HCT116 (cell line): Measurements from ENCODE around the gene MAP3K2. TPM values are rescaled to one million over a fixed set of nuclear protein-coding genes. Genes with fewer than 3 reads are reported as not detected.

Experiments
- ATAC-seq: fragments of 200-7000 bp; cut with Tn5 transposase; 2 replicates; pipeline ENCODE4 v1.9.1; 2020; ENCODE audit warnings: mild to moderate bottlenecking, moderate library complexity
- BruUV-seq: library from RNA; stranded (reverse); fragments of 400-500 nt; replicated peaks from 2 replicates; lab custom pipeline; 2021; lab: Mats Ljungman, UMichigan
- CTCF ChIA-PET: fragments of 300-600 bp; sonication (Branson Sonifier 250); formaldehyde crosslinking; loops from one replicate; lab custom pipeline; 2021; ENCODE audit warnings: antibody characterized with exemption; lab: Charles Lee
- POLR2A ChIA-PET: fragments of 300-600, 350-600 bp; sonication (Branson Sonifier 250); formaldehyde crosslinking; loops from one replicate; lab custom pipeline; 2021; ENCODE audit warnings: antibody characterized with exemption; lab: Charles Lee
- RAD21 ChIA-PET, 2 experiments: fragments of 300-600 bp; sonication (Branson Sonifier 250); formaldehyde crosslinking; loops; one replicate each; lab custom pipeline; 2023; ENCODE audit warnings: low total read pairs in 2 of 2; ENCODE audit not compliant: uncharacterized antibody in 2 of 2, unreplicated experiment in 2 of 2, low non-redundant PET in 1 of 2; lab: Charles Lee
- DNase-seq: peaks from one replicate; pipeline ENCODE4 v3.0.0-alpha.2; 2010; ENCODE audit warnings: low read depth, low spot score
- H2AFZ ChIP-seq: fragments of 200-600 bp; shearing (Covaris generic), sonication (generic); 2 replicates; pipeline ENCODE4 v1.6.1; 2017; ENCODE audit warnings: low read depth, mixed run types, mixed read lengths, antibody characterized with exemption, low read length; ENCODE audit not compliant: poor library complexity, severe bottlenecking
- H3K27ac ChIP-seq: 2 replicates; pipeline ENCODE4 v1.5.1; 2012; ENCODE audit warnings: low read depth, low read length
- H3K27me3 ChIP-seq: fragments of 200-600 bp; sonication (generic); 2 replicates; pipeline ENCODE4 v1.6.1; 2016; ENCODE audit warnings: mixed run types, low read length, mixed read lengths; ENCODE audit not compliant: insufficient read depth
- H3K36me3 ChIP-seq, 2 experiments: fragments of 200-500 bp in 1 of 2; fragments of 200-600 bp in 1 of 2; sonication (Bioruptor generic) in 1 of 2; sonication (generic) in 1 of 2; 2 replicates each; pipeline versions ENCODE4 v1.5.1 to v1.6.1; 2014 to 2016; ENCODE audit warnings: low read length in 2 of 2, inconsistent platforms in 1 of 2, mixed read lengths in 1 of 2, mixed run types in 1 of 2; ENCODE audit not compliant: insufficient read depth in 2 of 2, control insufficient read depth in 1 of 2
- H3K4me1 ChIP-seq, 2 experiments: fragments of 200-600 bp in 1 of 2; sonication (generic) in 1 of 2; 2 replicates each; pipeline versions ENCODE4 v1.5.1 to v1.6.1; 2012 to 2017; ENCODE audit warnings: low read length in 2 of 2, inconsistent platforms in 1 of 2, mild to moderate bottlenecking in 1 of 2, mixed read lengths in 1 of 2, mixed run types in 1 of 2, moderate library complexity in 1 of 2; ENCODE audit not compliant: insufficient read depth in 2 of 2, control insufficient read depth in 1 of 2
- H3K4me2 ChIP-seq: fragments of 200-600 bp; sonication (generic); 2 replicates; pipeline ENCODE4 v1.6.1; 2017; ENCODE audit warnings: mixed run types, low read length, mixed read lengths
- H3K4me3 ChIP-seq, 2 experiments: fragments of 200-600 bp in 1 of 2; sonication (generic) in 1 of 2; replicated peaks in 1 of 2; 2 replicates each; pipeline ENCODE4 v1.5.1; 2011 to 2016; ENCODE audit warnings: low read length in 2 of 2, control low read depth in 1 of 2, low read depth in 1 of 2, mild to moderate bottlenecking in 1 of 2, mixed read lengths in 1 of 2, mixed run types in 1 of 2
- H3K79me2 ChIP-seq: fragments of 200-600 bp; sonication (generic); 2 replicates; pipeline ENCODE4 v1.6.1; 2017; ENCODE audit warnings: mild to moderate bottlenecking, mixed run types, low read length, moderate library complexity, mixed read lengths; ENCODE audit not compliant: insufficient read depth
- H3K9ac ChIP-seq: fragments of 200-600 bp; sonication (generic); 2 replicates; pipeline ENCODE4 v1.6.1; 2016; ENCODE audit warnings: low read length, mixed read lengths
- H3K9me2 ChIP-seq: fragments of 200-600 bp; sonication (generic), shearing (Covaris generic); 2 replicates; pipeline ENCODE4 v1.6.1; 2017; ENCODE audit warnings: mixed run types, mild to moderate bottlenecking, moderate library complexity; ENCODE audit not compliant: insufficient read depth
- H3K9me3 ChIP-seq, 2 experiments: fragments of 200-500 bp in 1 of 2; fragments of 200-600 bp in 1 of 2; sonication (Bioruptor generic) in 1 of 2; sonication (generic) in 1 of 2; 2 replicates each; pipeline ENCODE4 v1.6.1; 2014 to 2017; ENCODE audit warnings: low read length in 2 of 2, mixed read lengths in 2 of 2, inconsistent platforms in 1 of 2, low read depth in 1 of 2, mild to moderate bottlenecking in 1 of 2, mixed run types in 1 of 2, moderate library complexity in 1 of 2; ENCODE audit not compliant: control insufficient read depth in 1 of 2, insufficient read depth in 1 of 2
- H4K20me1 ChIP-seq: fragments of 200-600 bp; sonication (generic), shearing (Covaris generic); 2 replicates; pipeline ENCODE4 v1.6.1; 2017; ENCODE audit warnings: mixed run types, mild to moderate bottlenecking, moderate library complexity; ENCODE audit not compliant: insufficient read depth
- ATF3 ChIP-seq: IDR thresholded peaks from 2 replicates; pipeline ENCODE4 v1.6.1; 2012
- CTCF ChIP-seq, 3 experiments: fragments of 200-600 bp in 1 of 3; sonication (generic) in 1 of 3; IDR thresholded peaks in 2 of 3; conservative IDR thresholded peaks in 1 of 3; 2 replicates each; pipeline ENCODE4 v1.5.1; 2012 to 2017; ENCODE audit warnings: low read depth in 2 of 3, low read length in 2 of 3, antibody characterized with exemption in 1 of 3, borderline replicate concordance in 1 of 3, control low read depth in 1 of 3, mild to moderate bottlenecking in 1 of 3, mixed read lengths in 1 of 3, mixed run types in 1 of 3, moderate library complexity in 1 of 3; ENCODE audit not compliant: insufficient read depth in 1 of 3
- EZH2phosphoT487 ChIP-seq: fragments of 200-600 bp; IDR thresholded peaks from 2 replicates; pipeline ENCODE4 v1.6.1; 2018; ENCODE audit warnings: antibody characterized with exemption, borderline replicate concordance
- FOSL1 ChIP-seq: IDR thresholded peaks from 2 replicates; pipeline ENCODE4 v1.6.1; 2012; ENCODE audit warnings: low read depth
- RAD21 ChIP-seq: IDR thresholded peaks from 2 replicates; pipeline ENCODE4 v1.6.1; 2012; ENCODE audit warnings: low read depth, mild to moderate bottlenecking
- REST ChIP-seq: IDR thresholded peaks from 2 replicates; pipeline ENCODE4 v1.6.1; 2012; ENCODE audit warnings: low read depth
- SIN3A ChIP-seq: IDR thresholded peaks from 2 replicates; pipeline ENCODE4 v1.6.1; 2012; ENCODE audit warnings: low read depth
- SP1 ChIP-seq: IDR thresholded peaks from 2 replicates; pipeline ENCODE4 v1.6.1; 2012; ENCODE audit warnings: low read depth
- SRF ChIP-seq: IDR thresholded peaks from 2 replicates; pipeline ENCODE4 v1.6.1; 2012; ENCODE audit warnings: low read depth
- YY1 ChIP-seq: IDR thresholded peaks from 2 replicates; pipeline ENCODE4 v1.6.1; 2011; ENCODE audit warnings: low read length, low read depth, moderate library complexity, mild to moderate bottlenecking; ENCODE audit not compliant: insufficient replicate concordance; ENCODE audit errors: extremely low read depth
- ZFX ChIP-seq: fragments of 450-650 bp; IDR thresholded peaks from 2 replicates; pipeline ENCODE4 v1.6.1; 2017
- ZNF274 ChIP-seq: fragments of 200-500 bp; sonication (Bioruptor generic); IDR thresholded peaks from 2 replicates; pipeline ENCODE4 v1.6.1; 2014; ENCODE audit warnings: mild to moderate bottlenecking, low read depth, low read length, inconsistent platforms
- intact Hi-C: fragments of 100-400 bp; cut with micrococcal nuclease; formaldehyde crosslinking; loops from 2 replicates; pipeline ENCODE4 v1.10.0; 2022
- total RNA-seq: library from RNA; stranded (reverse); gene quantifications from one replicate; pipeline ENCODE4 v1.2.1, GENCODE V29; 2021; ENCODE audit not compliant: unreplicated experiment
- TF ChIP-seq, protein P1 (sequence below): IDR thresholded peaks from 2 replicates; pipeline ENCODE4 v1.6.1; 2011; ENCODE audit warnings: mild to moderate bottlenecking, low read length, moderate library complexity; ENCODE audit not compliant: insufficient replicate concordance; ENCODE audit errors: extremely low read depth

MAP3K2 gene
- total RNA-seq, 1 experiment from 2014 or later = 44.5 TPM

DNA sequence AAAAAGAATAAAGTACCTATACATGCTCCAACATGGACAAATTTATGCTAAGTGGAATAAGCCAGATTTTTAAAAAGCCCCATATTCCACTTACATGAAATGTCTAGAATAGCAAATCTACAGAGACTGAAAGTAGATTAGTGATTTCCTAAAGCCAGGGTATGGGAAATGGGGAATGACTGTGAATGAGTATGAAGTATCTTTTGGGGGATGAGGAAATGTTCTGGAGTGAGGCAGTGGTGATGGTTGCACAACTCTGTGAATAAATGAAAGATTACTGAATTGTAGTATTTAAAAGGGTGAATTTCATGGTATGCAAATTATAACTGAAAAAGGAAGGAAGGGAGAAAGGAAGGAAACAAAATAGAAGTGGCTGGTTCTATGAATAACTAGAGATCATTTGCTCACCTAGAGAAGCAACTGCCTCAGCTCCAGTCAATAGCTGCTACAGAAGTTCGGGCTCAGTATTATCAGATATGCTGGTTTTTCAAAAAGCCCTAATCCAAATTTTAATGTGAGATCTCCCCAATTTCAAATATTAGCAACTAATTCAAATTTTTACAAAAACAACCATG is 39.3 kb downstream of the MAP3K2 start:
- CTCF ChIA-PET = no interaction called here
- Histone ChIP-seq H3K27ac (no peak overlapping the region), H4K20me1 (no peaks in the 10 kb centered on the region), H3K4me1 (no peaks in the 10 kb centered on the region), H3K9me3 (no peaks in the 10 kb centered on the region), H3K36me3 (no peaks in the 10 kb centered on the region), H3K9ac (no peak overlapping the region), H3K27me3 (no peaks in the 10 kb centered on the region), H3K4me3 (no peak overlapping the region), H2AFZ (no peak overlapping the region), H3K79me2 (peaks cover 44% of the 10 kb centered on the region)
- RAD21 ChIA-PET = no interaction called here
- DNase-seq (no peak), ATAC-seq (no peak)
- POLR2A ChIA-PET = no interaction called here
- TF ChIP-seq ZFX = no peak
- no peak for TF ChIP-seq FOSL1
- TF ChIP-seq CTCF (IDR thresholded peaks at IDR 0.05 in 2 of 3, conservative IDR thresholded peaks at IDR 0.05 in 1 of 3; ENCODE audit: borderline replicate concordance in 1 of 3, insufficient read depth in 1 of 3, low read depth in 2 of 3, low read length in 2 of 3) = no peak
- TF ChIP-seq YY1 = no peak
- TF ChIP-seq ATF3 = no peak
- no peak for TF ChIP-seq ZNF274
- TF ChIP-seq SIN3A = no peak
- TF ChIP-seq SP1 = no peak
- TF ChIP-seq REST = no peak
- TF ChIP-seq RAD21 = no peak
- no peak for TF ChIP-seq SRF
- TF ChIP-seq EZH2phosphoT487 = no peak
- TF ChIP-seq, protein P1, sequence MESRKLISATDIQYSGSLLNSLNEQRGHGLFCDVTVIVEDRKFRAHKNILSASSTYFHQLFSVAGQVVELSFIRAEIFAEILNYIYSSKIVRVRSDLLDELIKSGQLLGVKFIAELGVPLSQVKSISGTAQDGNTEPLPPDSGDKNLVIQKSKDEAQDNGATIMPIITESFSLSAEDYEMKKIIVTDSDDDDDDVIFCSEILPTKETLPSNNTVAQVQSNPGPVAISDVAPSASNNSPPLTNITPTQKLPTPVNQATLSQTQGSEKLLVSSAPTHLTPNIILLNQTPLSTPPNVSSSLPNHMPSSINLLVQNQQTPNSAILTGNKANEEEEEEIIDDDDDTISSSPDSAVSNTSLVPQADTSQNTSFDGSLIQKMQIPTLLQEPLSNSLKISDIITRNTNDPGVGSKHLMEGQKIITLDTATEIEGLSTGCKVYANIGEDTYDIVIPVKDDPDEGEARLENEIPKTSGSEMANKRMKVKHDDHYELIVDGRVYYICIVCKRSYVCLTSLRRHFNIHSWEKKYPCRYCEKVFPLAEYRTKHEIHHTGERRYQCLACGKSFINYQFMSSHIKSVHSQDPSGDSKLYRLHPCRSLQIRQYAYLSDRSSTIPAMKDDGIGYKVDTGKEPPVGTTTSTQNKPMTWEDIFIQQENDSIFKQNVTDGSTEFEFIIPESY = no peak
- TF ChIP-seq, all 23 proteins: peak for 0
- no peak overlapping the region for H3K4me2 ChIP-seq
- BruUV-seq = no TSS peak
- intact Hi-C loops = no loop called here
- H3K9me2 ChIP-seq = no peaks in the 10 kb centered on the region
